T-helper 9 cell (primary cell): ENCODE data around the gene GIPC3.

Experiments
- DNase-seq: peaks from one replicate; pipeline ENCODE4 v3.0.0-alpha.2; 2020

Gene GIPC3

GRCh38 chr19:3638208-3639193, 53.2 kb downstream of the GIPC3 start:
- DNase-seq = no peak

- no peak for DNase-seq
These were observed 54.2 kb downstream of the GIPC3 start for GRCh38 chr19:3639479-3639878.

GRCh38 chr19:3641515-3642269, 56.4 kb downstream of the GIPC3 start:
- no peak for DNase-seq

- DNase-seq = no peak
These were observed 57.0 kb downstream of the GIPC3 start for GRCh38 chr19:3642296-3642695.
